HG03045 (cell line): ENCODE data around the gene GRIK2.

Experiments used
- ATAC-seq: cut with Tn5 transposase; IDR thresholded peaks from one replicate; pipeline ENCODE4 v1.9.1; 2021; ENCODE audit warnings: mild to moderate bottlenecking, moderate library complexity; ENCODE audit not compliant: unreplicated experiment

Gene GRIK2

GRCh38 chr6:101534821-101535220 lies 141.3 kb downstream of the GRIK2 start:
- no peak for ATAC-seq

GRCh38 chr6:101537753-101538316 lies 144.3 kb downstream of the GRIK2 start:
- no peak for ATAC-seq

GRCh38 chr6:101539510-101540245 lies 146.2 kb downstream of the GRIK2 start:
- ATAC-seq = no peak

DNA sequence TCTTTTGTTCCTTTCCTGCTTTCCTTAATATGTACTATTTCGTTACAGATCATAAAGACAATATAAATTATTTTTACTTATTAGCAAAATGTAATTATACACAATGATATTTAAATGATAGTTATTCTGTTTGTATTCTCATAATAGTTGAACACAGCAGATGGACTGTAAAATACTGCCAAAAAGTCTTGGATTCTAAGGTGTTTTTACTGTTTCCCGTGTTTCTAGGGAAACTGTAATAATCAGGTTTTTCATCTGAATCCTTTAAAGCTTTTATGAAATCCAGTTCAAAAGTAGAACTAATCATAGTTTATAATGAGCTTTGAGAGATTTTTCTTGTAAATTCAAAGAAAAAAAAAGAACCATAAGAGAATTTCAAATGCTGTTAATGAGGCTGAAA lies 148.4 kb downstream of the GRIK2 start:
- ATAC-seq = no peak

GRCh38 chr6:101543796-101544195 lies 150.3 kb downstream of the GRIK2 start:
- no peak for ATAC-seq

DNA sequence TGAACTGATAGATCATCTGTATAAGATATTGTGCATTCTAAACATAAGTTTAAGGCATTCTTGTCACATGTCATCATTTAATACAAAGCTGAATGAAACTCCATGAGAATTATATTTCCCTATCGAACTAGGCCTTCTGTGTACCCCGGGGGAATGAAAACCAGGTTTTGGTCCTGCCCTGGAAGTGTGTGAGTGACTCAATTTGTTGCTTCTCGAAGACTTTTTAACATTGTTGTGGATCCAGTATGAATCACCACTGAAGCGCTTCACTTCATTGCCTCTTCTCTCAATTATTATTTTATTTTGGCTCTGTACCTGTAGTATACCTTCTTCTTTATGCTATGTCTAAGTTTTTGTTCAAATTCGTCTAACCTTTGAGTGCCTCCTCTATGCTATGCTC lies 150.8 kb downstream of the GRIK2 start:
- no peak for ATAC-seq

DNA sequence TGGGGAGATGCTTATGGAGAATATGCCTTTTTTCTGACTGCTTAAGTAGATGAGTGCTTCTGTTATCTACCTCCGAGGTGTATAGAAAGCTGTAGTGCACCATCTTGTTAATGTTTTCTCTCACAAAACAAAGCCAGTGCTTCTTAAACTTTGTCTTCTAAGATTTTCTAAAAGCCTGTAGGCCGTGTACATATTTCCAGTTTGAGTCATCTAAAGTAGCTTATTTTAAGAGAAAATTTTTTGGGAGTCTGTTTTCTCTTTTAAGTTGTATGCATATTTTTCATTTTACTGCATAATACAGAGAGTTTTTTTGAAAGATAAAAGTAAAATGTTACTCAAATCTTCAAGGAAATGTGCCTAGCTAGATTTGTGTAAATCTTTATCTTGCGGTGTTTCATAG lies 151.7 kb downstream of the GRIK2 start:
- no peak for ATAC-seq

GRCh38 chr6:101550451-101550850 lies 156.9 kb downstream of the GRIK2 start:
- ATAC-seq = no peak

GRCh38 chr6:101554231-101554630 lies 160.7 kb downstream of the GRIK2 start:
- ATAC-seq = no peak

GRCh38 chr6:101558712-101559111 lies 165.2 kb downstream of the GRIK2 start:
- ATAC-seq = no peak

GRCh38 chr6:101572627-101573026 lies 179.1 kb downstream of the GRIK2 start:
- no peak for ATAC-seq

DNA sequence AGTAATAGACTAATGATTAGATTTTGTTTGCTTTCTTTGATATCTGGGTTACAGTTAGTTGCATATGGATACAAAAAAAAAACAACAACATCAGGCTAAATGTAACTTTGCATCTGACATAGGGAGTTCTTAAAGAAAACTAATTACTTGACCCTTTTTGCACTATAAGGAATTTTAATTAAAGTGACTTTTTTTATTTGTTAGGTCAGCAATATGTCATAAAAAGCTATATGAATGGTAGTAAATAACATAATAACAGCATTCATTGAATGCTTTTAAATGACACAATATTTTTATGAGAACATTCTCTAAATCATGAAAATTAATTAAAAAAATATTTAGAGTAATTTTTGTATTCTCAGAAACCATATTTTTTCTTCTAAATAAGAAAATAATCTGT lies 183.6 kb downstream of the GRIK2 start:
- no peak for ATAC-seq

- ATAC-seq = no peak
Observed at GRCh38 chr6:101578306-101578705, 184.8 kb downstream of the GRIK2 start.

DNA sequence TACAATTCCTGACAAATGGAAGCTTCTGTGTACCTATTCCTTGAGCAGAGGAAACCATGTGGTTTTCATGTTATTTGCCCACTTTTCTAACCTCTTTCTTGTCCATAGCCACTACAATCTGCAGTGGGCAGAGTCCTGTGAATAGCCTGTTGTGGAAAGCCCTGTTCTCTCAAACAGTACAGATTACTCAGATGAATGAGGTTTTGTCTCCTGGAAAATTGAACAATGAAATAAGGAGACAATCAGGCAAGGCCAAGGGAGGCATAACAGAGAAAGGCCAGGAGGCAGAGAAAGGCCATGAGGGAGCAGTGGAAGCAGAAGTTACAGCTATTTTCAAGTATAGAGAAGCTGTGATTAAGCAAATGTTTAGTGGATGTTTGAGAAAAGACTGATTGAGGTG lies 189.3 kb downstream of the GRIK2 start:
- no peak for ATAC-seq

- no peak for ATAC-seq
Observed at GRCh38 chr6:101585501-101585900, 192.0 kb downstream of the GRIK2 start.

GRCh38 chr6:101588343-101588742 lies 194.8 kb downstream of the GRIK2 start:
- no peak for ATAC-seq

- no peak for ATAC-seq
Observed at GRCh38 chr6:101595276-101595675, 201.8 kb downstream of the GRIK2 start.

DNA sequence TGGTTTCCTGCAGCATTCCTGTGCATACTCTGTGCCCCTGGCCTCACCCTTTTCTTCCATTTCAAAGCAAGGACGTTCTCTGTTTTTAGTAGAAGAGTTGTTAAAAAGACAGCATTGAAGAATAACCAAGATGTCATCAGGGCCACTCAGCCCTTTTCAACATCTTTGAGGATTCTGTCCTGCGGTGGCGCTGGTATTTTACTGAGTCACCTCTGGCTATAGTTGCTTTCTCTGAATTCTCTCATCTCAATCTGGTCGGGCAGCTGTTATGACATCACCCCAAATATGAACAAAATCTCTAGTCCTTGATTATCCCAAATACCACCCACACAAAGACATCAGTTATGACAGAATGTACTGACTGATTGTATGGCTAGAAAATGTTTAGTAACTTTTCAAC lies 204.2 kb downstream of the GRIK2 start:
- no peak for ATAC-seq

- no peak for ATAC-seq
Observed at GRCh38 chr6:101605426-101605825, 211.9 kb downstream of the GRIK2 start.

DNA sequence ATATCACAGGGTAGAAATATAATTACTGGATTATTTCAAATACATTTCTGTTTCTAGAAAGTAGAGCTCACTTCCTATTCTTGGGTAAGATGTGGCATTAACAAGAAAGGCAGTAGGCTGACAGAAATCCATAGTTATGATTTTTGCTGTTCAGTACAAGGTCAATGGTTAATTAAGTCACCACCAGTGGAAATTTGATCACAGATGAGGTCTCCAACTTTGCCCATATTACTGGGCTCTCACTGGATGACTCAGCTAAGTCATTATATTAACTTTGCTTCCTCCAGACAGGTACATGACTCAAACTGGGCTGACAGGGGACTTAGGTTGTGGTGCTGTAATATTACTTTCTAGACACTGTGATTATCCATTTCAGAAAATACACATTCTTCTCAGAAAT lies 212.4 kb downstream of the GRIK2 start:
- peak; percentile 52 for ATAC-seq

GRCh38 chr6:101607111-101607690 lies 213.7 kb downstream of the GRIK2 start:
- no peak for ATAC-seq

GRCh38 chr6:101608703-101609102 lies 215.2 kb downstream of the GRIK2 start:
- no peak for ATAC-seq
